HuH-7.5 (cell line): Measurements from ENCODE around the gene SLCO1C1.

Experiments used
- DNase-seq: peaks from one replicate; pipeline ENCODE4 v3.0.0; 2011; ENCODE audit warnings: low spot score

Gene SLCO1C1

DNA sequence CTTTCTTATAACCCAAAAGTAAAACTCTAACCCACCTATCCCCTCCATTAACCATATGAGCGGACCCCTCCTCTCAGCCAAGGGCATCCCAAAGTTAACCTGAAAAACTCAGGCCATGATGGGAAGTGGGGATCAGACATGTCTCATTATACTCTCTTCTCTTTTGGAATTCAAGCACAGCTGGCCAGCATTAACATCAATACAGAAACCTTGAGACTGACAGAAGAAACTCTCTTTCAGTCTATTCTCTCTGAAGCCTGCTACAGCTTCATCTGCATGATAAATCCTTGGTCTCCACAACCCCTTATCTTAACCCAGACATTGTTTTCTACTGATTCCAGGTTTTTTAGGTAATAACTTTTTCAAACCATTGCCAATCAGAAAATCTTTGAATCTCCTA lies 97.8 kb downstream of the SLCO1C1 start:
- DNase-seq: no peak

GRCh38 chr12:20798554-20798953 lies 103.4 kb downstream of the SLCO1C1 start:
- no peak for DNase-seq

GRCh38 chr12:20800160-20800559 lies 105.0 kb downstream of the SLCO1C1 start:
- DNase-seq: no peak

GRCh38 chr12:20801035-20801434 lies 105.9 kb downstream of the SLCO1C1 start:
- DNase-seq: no peak
